ENCODE measurements around the gene ANTXR1. TPM values are rescaled to one million over a fixed set of nuclear protein-coding genes. Genes with fewer than 3 reads are reported as not detected.

ANTXR1 gene
- total and polyA plus RNA-seq, 5 donors from 2014 or later, result not detected

DNA sequence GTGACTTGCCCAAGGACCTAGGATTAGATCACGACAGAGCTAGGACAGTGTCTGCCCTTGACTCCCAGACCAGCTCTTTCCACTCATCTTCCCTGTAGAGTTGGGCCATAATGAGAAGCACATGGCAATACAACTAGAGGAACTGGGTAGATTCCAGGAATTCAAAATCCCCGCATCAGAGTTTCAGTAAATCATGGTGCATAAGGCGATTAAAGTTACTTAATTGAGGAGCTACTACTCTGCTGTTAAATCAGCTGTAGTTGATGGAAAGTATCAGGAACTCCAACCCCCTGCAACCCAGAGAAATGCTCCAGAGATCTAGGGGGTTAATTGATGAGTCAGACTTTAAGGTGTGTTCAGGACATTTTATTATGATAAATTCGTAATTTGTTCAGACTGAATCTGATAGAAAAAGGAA is 5.7 kb downstream of the ANTXR1 start:
- H3K4me3 ChIP-seq (ENCODE audit: low read depth, low read length), result no peak overlapping the region
- Mint-ChIP-seq H3K4me1 (peaks cover 0 to 7% (median 4%) of the 10 kb centered on the region in 4 donors), H3K9me3 (no peaks in the 10 kb centered on the region), H3K27ac (no peak overlapping the region), H3K4me3 (no peak overlapping the region), H3K36me3 (no peaks in the 10 kb centered on the region), H3K27me3 (peaks cover 55% of the 10 kb centered on the region)
- H3K27ac ChIP-seq (ENCODE audit: insufficient read depth, low read length, poor library complexity, severe bottlenecking), result no peak overlapping the region
- DNase-seq (no peak), ATAC-seq (ENCODE audit: low read depth in 2 of 2) (no peak)
- H3K9me3 ChIP-seq (ENCODE audit: control insufficient read depth in 2 of 2, low read length in 2 of 2), result no peaks in the 10 kb centered on the region
- H3K4me1 ChIP-seq (ENCODE audit: control insufficient read depth, insufficient read depth, low read length, poor library complexity, severe bottlenecking), result peaks cover 4% of the 10 kb centered on the region
- H3K36me3 ChIP-seq (ENCODE audit: control insufficient read depth, insufficient read depth, low read length), result no peaks in the 10 kb centered on the region
- H3K27me3 ChIP-seq (ENCODE audit: control insufficient read depth, insufficient read depth, low read length), result peaks cover 29% of the 10 kb centered on the region

DNA sequence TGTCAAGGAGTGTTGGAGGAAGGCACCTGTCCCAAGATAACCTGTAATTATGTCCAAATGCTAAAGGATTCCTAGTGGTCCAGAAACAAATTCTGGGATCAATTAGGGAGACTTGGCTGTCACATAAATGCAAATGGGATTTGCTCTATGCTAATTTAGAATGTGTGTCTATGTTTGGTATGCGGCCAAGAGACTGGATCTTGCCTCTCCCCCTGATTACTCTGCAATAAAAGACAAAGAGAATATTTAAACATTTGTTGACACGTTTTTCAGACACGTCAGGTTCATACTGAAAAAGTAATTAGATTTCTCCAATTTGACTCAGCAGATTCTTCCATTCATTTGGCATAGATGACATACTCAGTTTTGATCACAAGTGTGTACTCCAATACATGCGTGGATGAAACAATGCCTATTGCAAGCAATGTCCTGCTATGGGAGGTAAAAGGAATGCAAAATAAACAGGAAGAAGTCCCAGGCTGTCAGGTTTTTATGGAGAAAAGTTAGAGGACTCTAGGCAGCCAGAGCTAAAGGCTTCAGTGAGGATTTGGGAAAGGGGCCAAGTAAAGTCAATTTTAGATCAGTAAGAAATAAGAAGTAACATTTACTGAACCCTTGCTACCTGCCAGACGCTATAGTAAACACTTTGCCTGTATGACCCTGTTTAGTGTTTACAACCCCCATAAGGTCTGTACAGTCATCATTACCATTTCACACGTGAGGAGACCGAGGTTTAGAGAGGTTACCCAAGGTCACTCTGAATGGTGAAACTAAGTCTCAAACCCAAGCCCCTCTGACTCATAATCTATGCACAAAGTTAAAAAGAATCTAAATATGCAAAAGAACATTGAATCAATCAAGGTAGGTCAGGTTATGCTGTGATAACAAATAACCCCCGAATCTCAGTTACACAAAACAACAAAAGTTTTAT is 7.8 kb downstream of the ANTXR1 start:
- Histone ChIP-seq H3K9me3 (ENCODE audit: control insufficient read depth in 2 of 2, low read length in 2 of 2) (no peaks in the 10 kb centered on the region), H3K36me3 (ENCODE audit: control insufficient read depth, insufficient read depth, low read length) (no peaks in the 10 kb centered on the region), H3K4me3 (ENCODE audit: low read depth, low read length) (no peak overlapping the region), H3K27ac (ENCODE audit: insufficient read depth, low read length, poor library complexity, severe bottlenecking) (no peak overlapping the region), H3K4me1 (ENCODE audit: control insufficient read depth, insufficient read depth, low read length, poor library complexity, severe bottlenecking) (no peaks in the 10 kb centered on the region), H3K27me3 (ENCODE audit: control insufficient read depth, insufficient read depth, low read length) (peaks cover 28% of the 10 kb centered on the region)
- Mint-ChIP-seq H3K27me3 (peaks cover 41% of the 10 kb centered on the region), H3K27ac (no peak overlapping the region), H3K4me1 (no peaks in the 10 kb centered on the region), H3K4me3 (no peak overlapping the region), H3K9me3 (no peaks in the 10 kb centered on the region), H3K36me3 (no peaks in the 10 kb centered on the region)
- ATAC-seq (ENCODE audit: low read depth in 2 of 2), result no peak
- no peak for DNase-seq

DNA sequence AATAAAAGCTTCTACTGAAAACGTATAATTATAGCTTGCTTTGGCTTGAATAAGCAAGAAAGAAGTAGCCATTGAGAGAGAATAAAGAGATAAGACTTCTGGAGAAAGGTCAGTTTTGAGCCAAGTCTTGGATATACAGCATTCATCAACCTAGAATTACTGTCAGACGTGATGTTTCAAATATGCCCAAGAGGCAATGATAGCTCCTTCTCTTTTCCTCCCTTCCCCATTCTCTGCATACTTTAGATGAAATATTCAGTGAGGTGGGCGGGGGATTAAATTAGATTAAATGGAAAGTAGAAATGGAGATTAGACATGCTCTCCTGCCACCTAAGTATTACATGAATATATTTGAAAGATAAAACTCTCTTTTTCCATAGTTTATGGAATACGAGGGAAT is 8.7 kb downstream of the ANTXR1 start:
- H3K36me3 ChIP-seq (ENCODE audit: control insufficient read depth, insufficient read depth, low read length), result no peaks in the 10 kb centered on the region
- no peaks in the 10 kb centered on the region for H3K4me1 ChIP-seq (ENCODE audit: control insufficient read depth, insufficient read depth, low read length, poor library complexity, severe bottlenecking)
- no peaks in the 10 kb centered on the region for H3K9me3 ChIP-seq (ENCODE audit: control insufficient read depth in 2 of 2, low read length in 2 of 2)
- Mint-ChIP-seq H3K27ac (no peak overlapping the region), H3K4me3 (no peak overlapping the region), H3K9me3 (no peaks in the 10 kb centered on the region), H3K27me3 (peaks cover 39% of the 10 kb centered on the region), H3K4me1 (no peaks in the 10 kb centered on the region), H3K36me3 (no peaks in the 10 kb centered on the region)
- H3K27me3 ChIP-seq (ENCODE audit: control insufficient read depth, insufficient read depth, low read length), result peaks cover 31% of the 10 kb centered on the region
- no peak for ATAC-seq (ENCODE audit: low read depth in 2 of 2)
- H3K27ac ChIP-seq (ENCODE audit: insufficient read depth, low read length, poor library complexity, severe bottlenecking), result no peak overlapping the region
- no peak for DNase-seq
- H3K4me3 ChIP-seq (ENCODE audit: low read depth, low read length), result no peak overlapping the region

DNA sequence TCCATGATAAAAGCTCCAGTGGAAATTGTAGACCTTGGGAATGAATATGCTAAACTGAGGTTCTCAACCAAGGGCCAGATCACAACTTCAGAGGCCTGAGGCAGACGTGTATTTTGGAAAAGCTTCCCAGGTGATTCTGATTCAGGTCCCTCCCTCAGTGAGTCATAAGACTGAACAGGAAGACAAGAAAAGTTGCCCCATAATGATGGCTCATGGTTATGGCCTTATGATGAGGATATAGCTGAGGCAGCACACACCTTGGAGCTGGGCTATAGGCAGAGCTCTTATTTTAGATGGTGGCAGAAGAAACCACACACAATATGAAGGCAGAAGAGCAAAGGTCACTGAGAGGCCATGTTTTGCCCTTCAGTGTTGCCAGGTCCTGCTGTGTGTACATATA is 9.6 kb downstream of the ANTXR1 start:
- Mint-ChIP-seq H3K27ac (no peak overlapping the region), H3K27me3 (peaks cover 35% of the 10 kb centered on the region)

DNA sequence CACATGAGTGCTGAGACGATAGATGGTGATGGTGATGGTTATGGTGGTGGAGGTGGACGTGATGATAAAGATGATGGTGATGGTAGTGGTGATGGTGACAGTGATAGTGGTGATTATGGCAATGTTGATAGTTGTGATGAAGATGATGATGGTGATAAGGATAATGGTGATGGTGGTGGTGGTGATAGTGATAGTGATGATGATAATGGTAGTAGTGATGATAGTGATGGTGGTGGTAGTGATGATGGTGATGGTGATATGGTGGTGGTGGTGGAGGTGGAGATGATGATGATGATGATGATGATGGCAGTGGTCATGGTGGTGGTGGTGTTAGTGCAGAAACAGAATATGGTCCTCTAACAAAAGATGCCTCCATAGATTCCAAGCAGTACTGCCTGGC is 10.3 kb downstream of the ANTXR1 start:
- H3K27me3 Mint-ChIP-seq, result peaks cover 29% of the 10 kb centered on the region

More for the DNA sequence above, 9.6 kb downstream of the ANTXR1 start:
- DNase-seq (no peak), ATAC-seq (ENCODE audit: low read depth in 2 of 2) (no peak)
- peaks cover 26% of the 10 kb centered on the region for H3K27me3 ChIP-seq (ENCODE audit: control insufficient read depth, insufficient read depth, low read length)
- H3K4me1 Mint-ChIP-seq, result no peaks in the 10 kb centered on the region
- H3K27ac ChIP-seq (ENCODE audit: insufficient read depth, low read length, poor library complexity, severe bottlenecking), result no peak overlapping the region
- no peaks in the 10 kb centered on the region for H3K36me3 ChIP-seq (ENCODE audit: control insufficient read depth, insufficient read depth, low read length)
- no peaks in the 10 kb centered on the region for H3K4me1 ChIP-seq (ENCODE audit: control insufficient read depth, insufficient read depth, low read length, poor library complexity, severe bottlenecking)
- H3K4me3 ChIP-seq (ENCODE audit: low read depth, low read length), result no peak overlapping the region
- H3K4me3 Mint-ChIP-seq, result no peak overlapping the region
- no peaks in the 10 kb centered on the region for H3K36me3 Mint-ChIP-seq
- no peaks in the 10 kb centered on the region for H3K9me3 ChIP-seq (ENCODE audit: control insufficient read depth in 2 of 2, low read length in 2 of 2)
- H3K9me3 Mint-ChIP-seq, result no peaks in the 10 kb centered on the region

DNA sequence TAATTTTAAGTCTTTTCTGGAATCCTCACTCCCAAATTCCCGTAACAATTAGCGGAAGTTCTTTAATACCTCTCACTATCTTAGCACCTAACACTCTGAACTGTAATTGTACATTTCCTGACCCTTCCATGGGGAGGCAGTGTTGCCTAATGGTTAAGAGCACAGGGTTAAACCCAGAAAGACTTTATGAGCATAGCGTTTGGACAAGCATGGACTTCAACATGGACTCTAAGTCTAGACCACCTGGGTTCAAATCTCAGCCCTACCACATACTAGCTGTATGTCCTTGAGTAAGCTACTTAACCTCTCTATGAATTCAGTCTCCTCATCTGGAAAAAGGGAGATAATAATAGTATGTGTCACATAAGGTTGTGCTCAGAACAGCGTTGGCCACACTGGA is 13.0 kb downstream of the ANTXR1 start:
- Mint-ChIP-seq H3K36me3 (no peaks in the 10 kb centered on the region), H3K27me3 (peaks cover 28% of the 10 kb centered on the region), H3K4me1 (no peaks in the 10 kb centered on the region), H3K27ac (no peak overlapping the region), H3K4me3 (no peak overlapping the region), H3K9me3 (peaks cover 0 to 1% (median 0%) of the 10 kb centered on the region in 7 donors)
- H3K27ac ChIP-seq (ENCODE audit: insufficient read depth, low read length, poor library complexity, severe bottlenecking), result no peak overlapping the region
- no peak overlapping the region for H3K4me3 ChIP-seq (ENCODE audit: low read depth, low read length)
- no peak for ATAC-seq (ENCODE audit: low read depth in 2 of 2)
- peaks cover 24% of the 10 kb centered on the region for H3K27me3 ChIP-seq (ENCODE audit: control insufficient read depth, insufficient read depth, low read length)
- H3K4me1 ChIP-seq (ENCODE audit: control insufficient read depth, insufficient read depth, low read length, poor library complexity, severe bottlenecking), result no peaks in the 10 kb centered on the region
- DNase-seq, result peak in 1 of 3 donors; percentile 34
- H3K36me3 ChIP-seq (ENCODE audit: control insufficient read depth, insufficient read depth, low read length), result no peaks in the 10 kb centered on the region
- H3K9me3 ChIP-seq (ENCODE audit: control insufficient read depth in 2 of 2, low read length in 2 of 2), result no peaks in the 10 kb centered on the region

More for the DNA sequence above, 10.3 kb downstream of the ANTXR1 start:
- no peaks in the 10 kb centered on the region for H3K36me3 Mint-ChIP-seq
- no peak overlapping the region for H3K4me3 ChIP-seq (ENCODE audit: low read depth, low read length)
- no peak for ATAC-seq (ENCODE audit: low read depth in 2 of 2)
- no peaks in the 10 kb centered on the region for H3K4me1 Mint-ChIP-seq
- no peak overlapping the region for H3K27ac ChIP-seq (ENCODE audit: insufficient read depth, low read length, poor library complexity, severe bottlenecking)
- H3K4me3 Mint-ChIP-seq, result no peak overlapping the region
- H3K36me3 ChIP-seq (ENCODE audit: control insufficient read depth, insufficient read depth, low read length), result no peaks in the 10 kb centered on the region
- H3K4me1 ChIP-seq (ENCODE audit: control insufficient read depth, insufficient read depth, low read length, poor library complexity, severe bottlenecking), result no peaks in the 10 kb centered on the region
- no peak for DNase-seq
- no peaks in the 10 kb centered on the region for H3K9me3 ChIP-seq (ENCODE audit: control insufficient read depth in 2 of 2, low read length in 2 of 2)
- peaks cover 0 to 1% (median 0%) of the 10 kb centered on the region in 7 donors for H3K9me3 Mint-ChIP-seq
- no peak overlapping the region for H3K27ac Mint-ChIP-seq
- H3K27me3 ChIP-seq (ENCODE audit: control insufficient read depth, insufficient read depth, low read length), result peaks cover 26% of the 10 kb centered on the region

DNA sequence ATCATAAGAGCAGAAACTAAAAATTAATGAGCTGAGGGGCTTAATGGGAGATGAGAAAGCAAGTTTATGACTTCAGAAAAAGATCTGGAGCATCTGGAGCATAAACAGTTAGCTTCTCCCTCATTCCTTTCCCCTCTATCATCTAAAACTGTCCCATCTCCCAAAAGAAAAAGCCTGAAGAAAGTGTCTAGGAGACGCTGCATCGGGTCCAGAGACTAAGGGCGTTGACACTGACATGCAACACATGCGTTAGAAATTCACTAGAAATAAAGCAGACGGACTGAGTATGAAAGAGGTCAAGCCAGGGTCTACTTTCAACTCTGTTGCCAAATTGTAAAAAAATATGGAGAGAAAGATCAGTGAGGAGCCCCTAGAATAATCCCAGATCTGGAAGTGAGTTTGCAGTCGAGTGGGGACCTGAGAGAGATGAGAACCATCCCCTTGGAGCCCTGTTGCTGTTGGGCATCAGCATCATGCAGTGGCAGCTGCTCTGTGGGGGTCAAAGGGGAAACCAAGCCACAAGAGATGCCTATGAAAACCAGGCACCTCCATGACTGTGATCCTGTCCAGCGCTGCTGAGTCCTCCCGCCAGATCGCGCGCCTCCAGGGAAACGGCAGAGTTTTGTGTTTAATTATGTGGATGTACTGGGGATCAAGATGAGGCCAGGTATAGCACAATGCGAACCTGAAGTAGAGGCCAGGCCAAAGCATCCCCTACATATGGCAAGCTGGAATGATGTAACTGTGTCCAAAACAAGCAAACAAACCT is 13.9 kb downstream of the ANTXR1 start:
- ATAC-seq (ENCODE audit: low read depth in 2 of 2) (no peak), DNase-seq (no peak)
- H3K4me1 ChIP-seq (ENCODE audit: control insufficient read depth, insufficient read depth, low read length, poor library complexity, severe bottlenecking), result no peaks in the 10 kb centered on the region
- no peaks in the 10 kb centered on the region for H3K36me3 ChIP-seq (ENCODE audit: control insufficient read depth, insufficient read depth, low read length)
- Mint-ChIP-seq H3K9me3 (peaks cover 0 to 2% (median 0%) of the 10 kb centered on the region in 7 donors), H3K36me3 (no peaks in the 10 kb centered on the region), H3K27ac (no peak overlapping the region), H3K27me3 (peaks cover 29% of the 10 kb centered on the region), H3K4me1 (no peaks in the 10 kb centered on the region), H3K4me3 (no peak overlapping the region)
- no peak overlapping the region for H3K4me3 ChIP-seq (ENCODE audit: low read depth, low read length)
- no peak overlapping the region for H3K27ac ChIP-seq (ENCODE audit: insufficient read depth, low read length, poor library complexity, severe bottlenecking)
- peaks cover 29% of the 10 kb centered on the region for H3K27me3 ChIP-seq (ENCODE audit: control insufficient read depth, insufficient read depth, low read length)
- H3K9me3 ChIP-seq (ENCODE audit: control insufficient read depth in 2 of 2, low read length in 2 of 2), result no peaks in the 10 kb centered on the region

Measured in CD4-positive, CD25-positive, alpha-beta regulatory T cell (primary cell).